Hepatocyte (in vitro differentiated cells): ENCODE results near the gene CAPG.

ENCODE experiments used
- CTCF ChIP-seq: fragments of 200-600 bp; sonication (generic); IDR thresholded peaks from 2 replicates; pipeline ENCODE4 v1.5.1; 2016; ENCODE audit warnings: antibody characterized with exemption, mild to moderate bottlenecking; ENCODE audit not compliant: poor library complexity
- EZH2 ChIP-seq: fragments of 200-600 bp; sonication (generic); IDR thresholded peaks from 2 replicates; pipeline ENCODE4 v1.6.1; 2016; ENCODE audit warnings: antibody characterized with exemption, mild to moderate bottlenecking, borderline replicate concordance
- EZH2phosphoT487 ChIP-seq: fragments of 200-600 bp; sonication (generic); IDR thresholded peaks from one replicate; pipeline ENCODE4 v1.6.1; 2018; ENCODE audit warnings: antibody characterized with exemption, mild to moderate bottlenecking, low read depth, moderate library complexity; ENCODE audit not compliant: unreplicated experiment, severe bottlenecking

DNA sequence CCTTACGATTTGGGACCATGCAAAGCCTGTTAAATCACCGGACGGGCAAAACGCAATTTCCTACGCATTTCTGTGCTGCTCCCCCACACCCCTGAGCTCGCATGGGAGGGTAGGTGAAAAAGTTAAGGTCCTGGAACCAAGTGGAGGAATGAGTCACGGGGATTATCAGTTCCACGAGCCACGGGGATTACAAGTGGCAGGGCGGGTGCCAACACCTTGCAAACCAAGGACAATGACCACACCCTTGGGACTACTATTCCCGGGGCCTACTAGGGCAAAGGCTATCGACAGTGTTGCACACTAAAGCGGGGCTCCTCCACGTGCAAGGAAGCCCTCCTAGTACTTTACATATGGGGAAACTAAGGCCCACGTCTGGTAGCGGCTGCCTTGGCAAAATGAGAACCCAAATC lies 56.3 kb downstream of the CAPG start:
- TF ChIP-seq CTCF: no peak
- TF ChIP-seq EZH2phosphoT487: no peak
- no peak for TF ChIP-seq EZH2
